Measurements from ENCODE around the gene UQCRHL.
A peak's percentile ranks its signal among the peaks of the same experiment; 100 is the strongest.

The UQCRHL gene

DNA sequence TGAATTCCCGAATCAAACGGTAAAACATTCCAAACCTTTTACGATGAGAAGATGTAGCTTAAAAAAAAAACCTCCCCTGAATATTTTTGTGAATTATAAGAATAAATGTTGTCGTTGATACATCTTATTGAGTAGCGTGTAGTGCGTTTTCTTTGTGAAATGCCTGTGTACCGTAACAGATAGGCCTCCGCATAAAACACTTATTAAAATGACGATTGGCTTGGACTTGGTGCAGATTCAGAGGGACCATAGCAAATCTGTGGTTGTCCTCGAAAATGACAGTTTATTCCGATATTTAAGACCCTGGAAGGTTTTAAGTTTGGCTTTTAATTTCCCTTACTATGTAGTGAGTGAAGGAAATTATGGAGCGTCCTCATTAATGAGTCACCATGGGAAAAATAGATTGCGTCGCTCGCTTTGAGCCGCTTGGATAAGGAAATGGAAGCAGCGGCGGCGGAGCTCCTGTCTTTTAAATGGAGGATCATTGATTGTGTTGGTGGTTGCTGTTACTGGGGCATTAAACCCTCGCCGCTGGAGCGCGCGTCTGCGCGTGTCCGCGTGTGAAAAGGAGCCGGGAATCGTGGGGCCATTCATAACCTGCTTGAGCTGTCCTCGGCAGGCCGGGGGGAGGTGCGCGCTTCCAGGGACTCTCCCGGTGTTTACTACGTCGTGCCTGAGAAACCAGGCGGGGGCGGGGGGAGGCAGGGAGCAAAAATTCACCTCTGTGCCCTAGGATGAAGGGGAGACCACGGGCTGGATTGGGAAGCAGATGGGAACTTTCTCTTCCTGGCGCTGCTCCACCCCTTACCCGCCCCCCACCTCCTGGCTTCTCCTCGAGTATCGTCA is 41.7 kb upstream of the UQCRHL start (continued):
- TF ChIP-seq GLIS1 (tag by site-specific recombination; IDR thresholded peaks at IDR 0.05): no peak; the same call in 1 of the 2 replicates
- peak; percentile 37; the same call in 1 of the 2 replicates for TF ChIP-seq YY2 (tag by site-specific recombination; IDR thresholded peaks at IDR 0.05)
- TF ChIP-seq KLF8 (tag by site-specific recombination; IDR thresholded peaks at IDR 0.05): 0 out of 2 replicates have a peak, but pooled peaks have one; percentile 14
- no peak for TF ChIP-seq ZBTB7A (tag by site-specific recombination; IDR thresholded peaks at IDR 0.05; ENCODE audit: low read depth)
- TF ChIP-seq ZXDB (tag by site-specific recombination; IDR thresholded peaks at IDR 0.05): peak; percentile 84
- TF ChIP-seq ZNF394 (tag by site-specific recombination; IDR thresholded peaks at IDR 0.05; ENCODE audit: borderline replicate concordance): peak; percentile 57; the same call in 1 of the 2 replicates
- no peak for TF ChIP-seq ZFP3 (tag by site-specific recombination; IDR thresholded peaks at IDR 0.05; ENCODE audit: low read depth)
- TF ChIP-seq EGR2 (tag by site-specific recombination; IDR thresholded peaks at IDR 0.05; ENCODE audit: low read depth): peak; percentile 49; the same call in 1 of the 2 replicates
- TF ChIP-seq ZIC2 (tag by site-specific recombination; IDR thresholded peaks at IDR 0.05): peak; percentile 32; the same call in 1 of the 2 replicates
- peak; percentile 94 for TF ChIP-seq OSR2 (tag by site-specific recombination; IDR thresholded peaks at IDR 0.05)
- TF ChIP-seq ZNF350 (tag by site-specific recombination; IDR thresholded peaks at IDR 0.05): no peak
- TF ChIP-seq ZNF341 (tag by site-specific recombination; IDR thresholded peaks at IDR 0.05; ENCODE audit: low read depth): peak; percentile 100
- no peak for TF ChIP-seq ZNF830 (tag by site-specific recombination; IDR thresholded peaks at IDR 0.05; ENCODE audit: low read depth)
- TF ChIP-seq ZNF837 (tag by site-specific recombination; IDR thresholded peaks at IDR 0.05): no peak
- 0 out of 2 replicates have a peak, but pooled peaks have one; percentile 16 for TF ChIP-seq ZNF624 (tag by site-specific recombination; IDR thresholded peaks at IDR 0.05)
- TF ChIP-seq HOXD13 (CRISPR knock-in tag; IDR thresholded peaks at IDR 0.05; ENCODE audit: borderline replicate concordance): no peak
- peak; percentile 4; the same call in 1 of the 2 replicates for TF ChIP-seq ZNF146 (tag by site-specific recombination; IDR thresholded peaks at IDR 0.05)
- TF ChIP-seq, protein P1, sequence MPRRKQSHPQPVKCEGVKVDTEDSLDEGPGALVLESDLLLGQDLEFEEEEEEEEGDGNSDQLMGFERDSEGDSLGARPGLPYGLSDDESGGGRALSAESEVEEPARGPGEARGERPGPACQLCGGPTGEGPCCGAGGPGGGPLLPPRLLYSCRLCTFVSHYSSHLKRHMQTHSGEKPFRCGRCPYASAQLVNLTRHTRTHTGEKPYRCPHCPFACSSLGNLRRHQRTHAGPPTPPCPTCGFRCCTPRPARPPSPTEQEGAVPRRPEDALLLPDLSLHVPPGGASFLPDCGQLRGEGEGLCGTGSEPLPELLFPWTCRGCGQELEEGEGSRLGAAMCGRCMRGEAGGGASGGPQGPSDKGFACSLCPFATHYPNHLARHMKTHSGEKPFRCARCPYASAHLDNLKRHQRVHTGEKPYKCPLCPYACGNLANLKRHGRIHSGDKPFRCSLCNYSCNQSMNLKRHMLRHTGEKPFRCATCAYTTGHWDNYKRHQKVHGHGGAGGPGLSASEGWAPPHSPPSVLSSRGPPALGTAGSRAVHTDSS (tag by site-specific recombination; IDR thresholded peaks at IDR 0.05): no peak
- TF ChIP-seq ZNF10 (tag by site-specific recombination; IDR thresholded peaks at IDR 0.05): no peak
- peak; percentile 86 for TF ChIP-seq BCL11B (tag by site-specific recombination; IDR thresholded peaks at IDR 0.05; ENCODE audit: low read depth)
- TF ChIP-seq ZNF660 (tag by site-specific recombination; IDR thresholded peaks at IDR 0.05): peak; percentile 18; the same call in 1 of the 2 replicates
- peak; percentile 11; the same call in 1 of the 2 replicates for TF ChIP-seq WT1 (tag by site-specific recombination; IDR thresholded peaks at IDR 0.05)
- TF ChIP-seq, protein P2, sequence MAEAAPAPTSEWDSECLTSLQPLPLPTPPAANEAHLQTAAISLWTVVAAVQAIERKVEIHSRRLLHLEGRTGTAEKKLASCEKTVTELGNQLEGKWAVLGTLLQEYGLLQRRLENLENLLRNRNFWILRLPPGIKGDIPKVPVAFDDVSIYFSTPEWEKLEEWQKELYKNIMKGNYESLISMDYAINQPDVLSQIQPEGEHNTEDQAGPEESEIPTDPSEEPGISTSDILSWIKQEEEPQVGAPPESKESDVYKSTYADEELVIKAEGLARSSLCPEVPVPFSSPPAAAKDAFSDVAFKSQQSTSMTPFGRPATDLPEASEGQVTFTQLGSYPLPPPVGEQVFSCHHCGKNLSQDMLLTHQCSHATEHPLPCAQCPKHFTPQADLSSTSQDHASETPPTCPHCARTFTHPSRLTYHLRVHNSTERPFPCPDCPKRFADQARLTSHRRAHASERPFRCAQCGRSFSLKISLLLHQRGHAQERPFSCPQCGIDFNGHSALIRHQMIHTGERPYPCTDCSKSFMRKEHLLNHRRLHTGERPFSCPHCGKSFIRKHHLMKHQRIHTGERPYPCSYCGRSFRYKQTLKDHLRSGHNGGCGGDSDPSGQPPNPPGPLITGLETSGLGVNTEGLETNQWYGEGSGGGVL (tag by site-specific recombination; IDR thresholded peaks at IDR 0.05): peak; percentile 75; the same call in 1 of the 2 replicates
- no peak for TF ChIP-seq ZNF239 (tag by site-specific recombination; IDR thresholded peaks at IDR 0.05)
- TF ChIP-seq TRIM28 (IDR thresholded peaks at IDR 0.05; ENCODE audit: borderline replicate concordance, low read length): peak; percentile 20; the same call in 1 of the 2 replicates
- peak; percentile 18 for TF ChIP-seq ZNF580 (tag by site-specific recombination; IDR thresholded peaks at IDR 0.05)
- TF ChIP-seq ZBTB10 (tag by site-specific recombination; IDR thresholded peaks at IDR 0.05): peak; percentile 72
- no peak for TF ChIP-seq MZF1 (tag by site-specific recombination; IDR thresholded peaks at IDR 0.05; ENCODE audit: borderline replicate concordance)
- TF ChIP-seq, protein P3, sequence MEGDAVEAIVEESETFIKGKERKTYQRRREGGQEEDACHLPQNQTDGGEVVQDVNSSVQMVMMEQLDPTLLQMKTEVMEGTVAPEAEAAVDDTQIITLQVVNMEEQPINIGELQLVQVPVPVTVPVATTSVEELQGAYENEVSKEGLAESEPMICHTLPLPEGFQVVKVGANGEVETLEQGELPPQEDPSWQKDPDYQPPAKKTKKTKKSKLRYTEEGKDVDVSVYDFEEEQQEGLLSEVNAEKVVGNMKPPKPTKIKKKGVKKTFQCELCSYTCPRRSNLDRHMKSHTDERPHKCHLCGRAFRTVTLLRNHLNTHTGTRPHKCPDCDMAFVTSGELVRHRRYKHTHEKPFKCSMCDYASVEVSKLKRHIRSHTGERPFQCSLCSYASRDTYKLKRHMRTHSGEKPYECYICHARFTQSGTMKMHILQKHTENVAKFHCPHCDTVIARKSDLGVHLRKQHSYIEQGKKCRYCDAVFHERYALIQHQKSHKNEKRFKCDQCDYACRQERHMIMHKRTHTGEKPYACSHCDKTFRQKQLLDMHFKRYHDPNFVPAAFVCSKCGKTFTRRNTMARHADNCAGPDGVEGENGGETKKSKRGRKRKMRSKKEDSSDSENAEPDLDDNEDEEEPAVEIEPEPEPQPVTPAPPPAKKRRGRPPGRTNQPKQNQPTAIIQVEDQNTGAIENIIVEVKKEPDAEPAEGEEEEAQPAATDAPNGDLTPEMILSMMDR (tag by site-specific recombination; IDR thresholded peaks at IDR 0.05): peak; percentile 67
- TF ChIP-seq ZNF16 (tag by site-specific recombination; IDR thresholded peaks at IDR 0.05; ENCODE audit: low read depth): no peak
- peak; percentile 12; the same call in 1 of the 2 replicates for TF ChIP-seq ZSCAN4 (tag by site-specific recombination; IDR thresholded peaks at IDR 0.05)

Data from HEK293 (cell line).